MM.1S (cell line): ENCODE measurements around the gene LRFN2.

Source experiments
- DNase-seq: peaks from one replicate; pipeline ENCODE4 v3.0.0-alpha.2; 2015
- H2AFZ ChIP-seq: fragments of 300-600 bp; sonication (generic); 2 replicates; pipeline ENCODE4 v1.6.0; 2016; ENCODE audit warnings: antibody characterized with exemption, low read length
- H3F3A ChIP-seq: fragments of 300-600 bp; sonication (generic); 2 replicates; pipeline ENCODE4 v1.6.1; 2016; ENCODE audit warnings: mild to moderate bottlenecking, antibody characterized with exemption, low read length, moderate library complexity, mixed read lengths; ENCODE audit not compliant: insufficient read depth
- H3K27ac ChIP-seq: fragments of 300-600 bp; sonication (generic); 2 replicates; pipeline ENCODE4 v1.5.1; 2016; ENCODE audit warnings: mild to moderate bottlenecking, low read length
- H3K27me3 ChIP-seq: fragments of 300-600 bp; sonication (generic); replicated peaks from 2 replicates; pipeline ENCODE4 v1.6.0; 2016; ENCODE audit warnings: low read length; ENCODE audit not compliant: insufficient read depth
- H3K36me3 ChIP-seq: fragments of 300-600 bp; sonication (generic); replicated peaks from 2 replicates; pipeline ENCODE4 v1.6.1; 2016; ENCODE audit warnings: mild to moderate bottlenecking, low read length, mixed read lengths; ENCODE audit not compliant: insufficient read depth
- H3K4me1 ChIP-seq: fragments of 300-600 bp; sonication (generic); 2 replicates; pipeline ENCODE4 v1.6.1; 2016; ENCODE audit warnings: low read length, mixed read lengths
- H3K4me2 ChIP-seq: fragments of 300-600 bp; sonication (generic); 2 replicates; pipeline ENCODE4 v1.6.0; 2016; ENCODE audit warnings: low read depth, low read length
- H3K4me3 ChIP-seq: fragments of 300-600 bp; sonication (generic); 2 replicates; pipeline ENCODE4 v1.5.1; 2016; ENCODE audit warnings: low read length, mixed read lengths
- H3K79me2 ChIP-seq: fragments of 300-600 bp; sonication (generic); 2 replicates; pipeline ENCODE4 v1.6.1; 2016; ENCODE audit warnings: mixed run types, low read length, mixed read lengths
- H3K9ac ChIP-seq: fragments of 300-600 bp; sonication (generic); 2 replicates; pipeline ENCODE4 v1.6.1; 2016; ENCODE audit warnings: low read length, mixed read lengths
- H3K9me2 ChIP-seq: fragments of 300-600 bp; sonication (generic); replicated peaks from 2 replicates; pipeline ENCODE4 v1.6.1; 2016; ENCODE audit warnings: mild to moderate bottlenecking, low read length, mixed read lengths; ENCODE audit not compliant: insufficient read depth
- H3K9me3 ChIP-seq: fragments of 300-600 bp; sonication (generic); replicated peaks from 2 replicates; pipeline ENCODE4 v1.6.1; 2016; ENCODE audit warnings: mild to moderate bottlenecking, low read length, mixed read lengths; ENCODE audit not compliant: insufficient read depth
- H4K20me1 ChIP-seq: fragments of 300-600 bp; sonication (generic); 2 replicates; pipeline ENCODE4 v1.6.1; 2016; ENCODE audit warnings: mild to moderate bottlenecking, low read length, moderate library complexity, mixed read lengths; ENCODE audit not compliant: insufficient read depth
- EZH2 ChIP-seq: fragments of 300-600 bp; sonication (generic); optimal IDR thresholded peaks from 2 replicates; pipeline ENCODE3; 2017; ENCODE audit warnings: low read depth, mild to moderate bottlenecking, antibody characterized with exemption, low read length, mixed read lengths
- EZH2phosphoT487 ChIP-seq: fragments of 300-600 bp; sonication (generic); IDR thresholded peaks from 2 replicates; pipeline ENCODE4 v1.6.1; 2018; ENCODE audit warnings: antibody characterized with exemption, low read length
- TF ChIP-seq, protein P1 (sequence below): fragments of 300-600 bp; sonication (generic); IDR thresholded peaks from 2 replicates; pipeline ENCODE4 v1.5.1; 2016; ENCODE audit warnings: antibody characterized with exemption, low read length, mixed read lengths

LRFN2 gene

DNA sequence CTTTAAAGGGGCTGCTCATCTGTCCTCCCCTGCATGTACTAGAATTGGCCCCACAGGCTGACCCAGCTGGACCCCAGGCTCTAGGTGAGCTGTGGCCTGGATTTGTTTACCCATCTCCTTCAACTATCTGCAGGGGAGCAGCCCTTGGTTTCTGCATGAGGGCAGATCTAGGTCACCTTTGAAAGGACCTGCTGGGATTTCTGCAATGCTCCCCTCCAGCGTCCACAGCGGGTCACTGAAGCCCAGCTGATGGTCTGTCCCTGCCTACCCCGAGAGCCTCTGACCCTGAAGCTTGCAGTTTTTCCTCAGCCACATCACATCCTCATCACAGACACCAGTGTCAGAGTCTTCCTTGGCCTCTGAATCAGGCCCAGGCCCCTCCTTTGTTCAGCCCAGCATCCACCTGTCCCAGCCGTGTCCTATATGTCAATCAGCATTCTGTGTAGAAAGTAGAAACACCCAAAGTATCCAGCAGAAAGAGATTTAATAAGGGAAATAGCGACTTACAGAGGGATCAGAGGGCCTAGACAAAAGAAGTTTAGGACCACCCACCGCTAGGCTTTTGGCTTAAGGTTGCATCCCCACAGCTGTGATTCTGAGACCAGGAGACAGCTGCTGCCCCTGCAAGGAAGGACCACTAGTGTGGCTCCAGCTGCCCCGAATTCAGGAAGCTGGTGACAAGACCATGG, 243.1 kb downstream of the LRFN2 start:
- Histone ChIP-seq H3K9ac (no peak overlapping the region), H3K4me1 (no peaks in the 10 kb centered on the region), H3K9me3 (no peaks in the 10 kb centered on the region), H3K4me3 (no peak overlapping the region), H3K36me3 (no peaks in the 10 kb centered on the region), H2AFZ (no peak overlapping the region), H3K27ac (no peak overlapping the region), H3K4me2 (no peak overlapping the region), H3K27me3 (no peaks in the 10 kb centered on the region), H3K79me2 (no peaks in the 10 kb centered on the region), H3K9me2 (no peaks in the 10 kb centered on the region), H3F3A (no peaks in the 10 kb centered on the region), H4K20me1 (no peaks in the 10 kb centered on the region)
- TF ChIP-seq EZH2 (no peak), EZH2phosphoT487 (no peak)
- TF ChIP-seq, protein P1, sequence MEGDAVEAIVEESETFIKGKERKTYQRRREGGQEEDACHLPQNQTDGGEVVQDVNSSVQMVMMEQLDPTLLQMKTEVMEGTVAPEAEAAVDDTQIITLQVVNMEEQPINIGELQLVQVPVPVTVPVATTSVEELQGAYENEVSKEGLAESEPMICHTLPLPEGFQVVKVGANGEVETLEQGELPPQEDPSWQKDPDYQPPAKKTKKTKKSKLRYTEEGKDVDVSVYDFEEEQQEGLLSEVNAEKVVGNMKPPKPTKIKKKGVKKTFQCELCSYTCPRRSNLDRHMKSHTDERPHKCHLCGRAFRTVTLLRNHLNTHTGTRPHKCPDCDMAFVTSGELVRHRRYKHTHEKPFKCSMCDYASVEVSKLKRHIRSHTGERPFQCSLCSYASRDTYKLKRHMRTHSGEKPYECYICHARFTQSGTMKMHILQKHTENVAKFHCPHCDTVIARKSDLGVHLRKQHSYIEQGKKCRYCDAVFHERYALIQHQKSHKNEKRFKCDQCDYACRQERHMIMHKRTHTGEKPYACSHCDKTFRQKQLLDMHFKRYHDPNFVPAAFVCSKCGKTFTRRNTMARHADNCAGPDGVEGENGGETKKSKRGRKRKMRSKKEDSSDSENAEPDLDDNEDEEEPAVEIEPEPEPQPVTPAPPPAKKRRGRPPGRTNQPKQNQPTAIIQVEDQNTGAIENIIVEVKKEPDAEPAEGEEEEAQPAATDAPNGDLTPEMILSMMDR, result no peak
- DNase-seq, result no peak

- no peak for DNase-seq
- no peaks in the 10 kb centered on the region for H3K4me1 ChIP-seq
- no peaks in the 10 kb centered on the region for H3F3A ChIP-seq
- TF ChIP-seq, protein P1, result no peak
- no peak for TF ChIP-seq EZH2phosphoT487
- no peak for TF ChIP-seq EZH2
- no peaks in the 10 kb centered on the region for H3K36me3 ChIP-seq
- no peak overlapping the region for H3K4me3 ChIP-seq
- no peaks in the 10 kb centered on the region for H4K20me1 ChIP-seq
- H3K9ac ChIP-seq, result no peak overlapping the region
- H3K27me3 ChIP-seq, result no peaks in the 10 kb centered on the region
- H2AFZ ChIP-seq, result no peak overlapping the region
- no peak overlapping the region for H3K4me2 ChIP-seq
- H3K79me2 ChIP-seq, result no peaks in the 10 kb centered on the region
- no peaks in the 10 kb centered on the region for H3K9me3 ChIP-seq
- H3K27ac ChIP-seq, result no peak overlapping the region
- no peaks in the 10 kb centered on the region for H3K9me2 ChIP-seq
These were observed 243.8 kb downstream of the LRFN2 start for GRCh38 chr6:40343318-40343876.

DNA sequence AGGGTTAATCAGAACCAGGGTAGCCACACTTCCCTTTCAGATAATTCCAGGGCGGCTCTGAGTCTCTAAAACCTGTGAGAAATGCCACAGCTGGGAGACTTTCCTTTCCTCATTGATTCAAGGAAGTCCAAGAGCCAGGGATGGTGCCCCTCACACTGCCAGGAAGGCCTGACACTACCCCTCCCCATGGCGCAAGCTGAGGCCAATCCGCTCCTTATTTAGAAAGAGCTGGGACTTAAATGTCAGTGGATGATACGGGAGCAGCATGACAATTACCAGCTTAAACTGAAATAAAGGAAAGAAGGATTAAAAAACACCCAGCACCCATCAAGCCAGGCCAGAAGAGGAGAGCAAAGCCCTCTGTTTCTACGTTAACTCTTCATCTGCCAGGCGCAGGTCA, 244.4 kb downstream of the LRFN2 start:
- DNase-seq, result no peak
- no peak for TF ChIP-seq EZH2phosphoT487
- TF ChIP-seq, protein P1, result no peak
- no peak for TF ChIP-seq EZH2
- no peaks in the 10 kb centered on the region for H3K4me1 ChIP-seq

More for the DNA sequence above, 244.4 kb downstream of the LRFN2 start:
- no peak overlapping the region for H3K27ac ChIP-seq
- no peak overlapping the region for H3K4me2 ChIP-seq
- H3F3A ChIP-seq, result no peaks in the 10 kb centered on the region
- no peaks in the 10 kb centered on the region for H3K9me2 ChIP-seq
- H3K27me3 ChIP-seq, result no peaks in the 10 kb centered on the region
- H3K9me3 ChIP-seq, result no peaks in the 10 kb centered on the region
- H4K20me1 ChIP-seq, result no peaks in the 10 kb centered on the region
- H3K79me2 ChIP-seq, result no peaks in the 10 kb centered on the region
- no peaks in the 10 kb centered on the region for H3K36me3 ChIP-seq
- no peak overlapping the region for H3K9ac ChIP-seq
- H2AFZ ChIP-seq, result no peak overlapping the region
- no peak overlapping the region for H3K4me3 ChIP-seq
